ENCODE results near the gene MAP1LC3A.

The MAP1LC3A gene

DNA sequence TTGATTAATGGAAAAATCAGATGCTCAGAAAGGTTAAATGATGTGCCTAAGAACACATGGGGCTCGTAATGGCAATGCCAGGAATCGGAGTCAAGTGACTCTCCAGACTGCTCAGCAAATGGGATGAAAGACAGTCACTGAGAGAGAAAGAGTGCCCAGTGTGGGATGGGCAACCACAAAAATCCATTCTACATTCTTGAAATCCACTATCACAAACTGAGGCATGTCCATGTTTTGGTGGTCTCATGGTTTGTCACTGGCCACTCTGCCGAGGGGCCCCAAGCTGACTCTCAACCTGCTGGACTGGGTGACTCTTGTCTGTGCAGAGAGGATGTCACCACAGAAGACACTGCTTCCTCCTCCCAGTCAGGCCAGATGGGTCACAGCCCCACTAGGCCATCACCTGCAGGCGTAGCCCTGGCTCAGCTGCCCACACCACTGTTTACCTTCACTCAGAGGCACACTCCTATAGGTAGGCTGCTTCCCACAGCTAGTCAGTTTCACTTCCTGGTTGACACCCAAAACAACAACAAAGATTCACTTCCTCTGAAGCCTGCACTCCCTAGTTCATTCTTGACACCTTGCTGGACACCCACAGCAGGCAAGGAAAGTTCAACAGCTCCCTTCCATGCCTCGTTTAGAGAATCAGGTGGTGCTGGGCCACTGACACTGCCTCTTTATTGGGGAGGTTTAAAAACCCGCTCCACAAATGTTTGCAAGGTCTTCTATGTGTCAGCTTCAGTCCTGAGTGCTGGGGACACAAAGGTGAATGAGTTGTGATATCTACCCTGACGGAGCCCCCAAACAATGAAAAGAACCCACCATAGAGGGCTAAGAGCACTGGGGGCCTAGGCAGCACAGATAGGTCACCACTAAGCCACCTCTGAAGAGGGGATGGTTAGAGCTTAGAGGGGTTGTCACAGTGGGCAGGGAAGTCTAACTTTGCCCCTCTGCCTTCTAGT, 21.7 kb downstream of the MAP1LC3A start:
- H3K9me3 Mint-ChIP-seq, result peaks cover 3% of the 10 kb centered on the region
- peak; percentile 95 for ATAC-seq (ENCODE audit: low read depth)
- DNase-seq (ENCODE audit: low spot score in 2 of 2), result peak in 1 of 2 donors; percentile 40
- H3K27ac Mint-ChIP-seq, result peak overlapping the region; percentile 85
- peak overlapping the region; percentile 16 for H3K4me3 Mint-ChIP-seq
- no peaks in the 10 kb centered on the region for H3K27me3 Mint-ChIP-seq
- H3K36me3 Mint-ChIP-seq, result peaks cover 15% of the 10 kb centered on the region
- peaks cover 23% of the 10 kb centered on the region for H3K4me1 Mint-ChIP-seq

DNA sequence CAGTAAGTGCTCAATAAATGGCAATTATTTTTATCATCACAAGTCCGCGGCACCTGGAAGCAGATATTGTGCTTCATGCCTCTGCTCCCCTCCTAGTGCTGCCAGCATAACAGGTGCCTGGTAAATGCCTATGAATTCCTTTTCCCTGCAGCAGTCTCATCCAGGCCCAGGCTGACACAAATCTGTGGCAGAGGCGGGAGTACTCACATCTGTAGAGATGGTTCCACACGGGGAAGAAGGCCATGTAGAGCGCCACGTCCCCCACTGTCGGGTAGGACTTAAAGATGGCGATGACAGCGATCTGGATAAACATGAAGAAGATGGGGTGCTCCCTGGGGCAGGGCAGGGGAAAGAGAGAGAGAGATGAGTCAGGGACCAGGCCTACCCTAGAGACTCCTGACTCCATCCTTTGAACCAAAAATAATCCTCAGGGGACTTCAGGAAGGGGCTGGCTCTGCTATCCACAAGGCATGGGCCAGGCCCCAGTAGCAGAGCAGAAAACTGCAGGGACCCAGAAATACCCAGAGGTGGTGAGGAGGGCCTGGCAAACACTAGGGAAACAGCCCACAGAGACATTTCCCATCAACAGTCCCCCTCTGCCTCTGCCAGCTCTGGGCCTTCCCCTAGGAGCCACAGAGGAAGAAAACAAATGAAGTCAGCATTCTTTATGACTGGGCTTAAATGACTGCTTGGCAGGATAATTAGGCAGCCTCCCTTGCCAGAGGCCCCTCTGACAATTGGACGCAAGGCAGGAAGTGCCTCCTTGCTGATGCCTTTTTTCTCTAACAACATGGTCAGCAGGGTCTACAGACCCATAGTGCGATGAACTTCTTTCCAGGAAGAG, 23.0 kb downstream of the MAP1LC3A start:
- no peak for ATAC-seq (ENCODE audit: low read depth)
- Mint-ChIP-seq H3K4me3 (no peak overlapping the region), H3K27me3 (no peaks in the 10 kb centered on the region), H3K9me3 (peaks cover 3% of the 10 kb centered on the region), H3K36me3 (peaks cover 18% of the 10 kb centered on the region), H3K27ac (peak overlapping the region; percentile 89), H3K4me1 (peaks cover 23% of the 10 kb centered on the region)
- no peak for DNase-seq (ENCODE audit: low spot score in 2 of 2)

DNA sequence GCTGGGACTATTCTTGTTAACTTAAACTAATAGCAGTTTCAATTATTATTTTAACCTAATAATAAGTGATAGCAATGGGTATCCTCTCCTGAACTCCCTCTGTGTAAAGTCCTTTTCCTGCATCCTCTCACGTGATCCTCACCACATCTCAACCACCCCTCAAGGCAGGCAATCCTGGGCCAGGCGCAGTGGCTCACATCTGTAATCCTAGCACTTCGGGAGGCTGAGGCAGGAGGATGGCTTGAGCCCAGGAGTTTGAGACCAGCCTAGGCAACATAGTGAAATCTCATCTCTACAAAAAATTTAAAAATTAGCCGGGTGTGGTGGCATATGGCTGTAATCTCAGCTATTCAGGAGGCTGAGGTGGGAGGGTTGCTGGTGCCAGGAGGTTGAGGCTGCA, 23.7 kb downstream of the MAP1LC3A start:
- Mint-ChIP-seq H3K9me3 (peaks cover 3% of the 10 kb centered on the region), H3K4me1 (peaks cover 23% of the 10 kb centered on the region), H3K4me3 (no peak overlapping the region), H3K27ac (peak overlapping the region; percentile 89), H3K36me3 (peaks cover 18% of the 10 kb centered on the region), H3K27me3 (no peaks in the 10 kb centered on the region)
- ATAC-seq (ENCODE audit: low read depth), result no peak
- DNase-seq (ENCODE audit: low spot score in 2 of 2), result no peak

DNA sequence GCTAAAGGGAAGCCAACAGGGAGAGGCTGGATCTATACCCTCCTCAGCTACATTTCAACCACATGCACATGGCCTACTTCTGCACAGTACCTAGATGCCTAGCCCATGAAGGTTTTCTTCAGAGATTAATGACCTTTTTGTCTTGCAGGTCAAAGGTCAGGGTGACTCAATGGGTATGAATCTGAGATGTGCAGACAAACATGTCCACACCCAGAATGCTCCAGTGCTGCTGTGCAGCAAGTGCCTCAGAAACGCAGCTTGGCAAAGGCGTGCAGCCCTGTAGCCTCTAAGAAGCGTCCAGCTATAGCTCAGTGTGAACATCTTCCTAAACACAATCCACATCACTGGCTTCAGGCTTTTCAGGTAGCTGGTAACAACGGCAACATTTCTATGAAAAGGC, 24.4 kb downstream of the MAP1LC3A start:
- Mint-ChIP-seq H3K36me3 (peaks cover 23% of the 10 kb centered on the region), H3K27ac (peak overlapping the region; percentile 46), H3K4me3 (no peak overlapping the region), H3K4me1 (peaks cover 23% of the 10 kb centered on the region), H3K27me3 (no peaks in the 10 kb centered on the region), H3K9me3 (peaks cover 3% of the 10 kb centered on the region)
- no peak for ATAC-seq (ENCODE audit: low read depth)
- no peak for DNase-seq (ENCODE audit: low spot score in 2 of 2)

DNA sequence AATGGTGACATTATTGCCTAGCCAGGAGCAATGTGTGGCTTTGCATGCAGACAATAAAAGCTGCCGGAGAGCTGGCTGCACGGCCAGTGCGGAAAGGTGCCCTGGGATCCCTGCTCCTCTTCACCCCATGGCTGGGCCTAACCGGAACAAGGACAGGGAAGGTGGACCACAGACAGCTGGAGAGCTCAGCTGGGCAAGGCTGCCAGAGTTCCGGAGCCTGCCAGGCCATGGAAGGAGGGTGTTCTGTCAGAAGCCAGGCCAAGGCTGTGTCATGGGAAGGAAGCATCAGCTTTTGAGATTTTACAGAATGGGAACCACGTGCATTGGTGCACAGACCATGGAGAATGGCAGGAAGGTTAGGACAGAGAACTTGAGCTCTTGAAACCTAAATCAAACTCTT, 25.0 kb downstream of the MAP1LC3A start:
- Mint-ChIP-seq H3K9me3 (peaks cover 3% of the 10 kb centered on the region), H3K4me3 (no peak overlapping the region), H3K27ac (peak overlapping the region; percentile 46), H3K36me3 (peaks cover 23% of the 10 kb centered on the region), H3K27me3 (no peaks in the 10 kb centered on the region), H3K4me1 (peaks cover 20% of the 10 kb centered on the region)
- DNase-seq (ENCODE audit: low spot score in 2 of 2) (no peak), ATAC-seq (ENCODE audit: low read depth) (no peak)

DNA sequence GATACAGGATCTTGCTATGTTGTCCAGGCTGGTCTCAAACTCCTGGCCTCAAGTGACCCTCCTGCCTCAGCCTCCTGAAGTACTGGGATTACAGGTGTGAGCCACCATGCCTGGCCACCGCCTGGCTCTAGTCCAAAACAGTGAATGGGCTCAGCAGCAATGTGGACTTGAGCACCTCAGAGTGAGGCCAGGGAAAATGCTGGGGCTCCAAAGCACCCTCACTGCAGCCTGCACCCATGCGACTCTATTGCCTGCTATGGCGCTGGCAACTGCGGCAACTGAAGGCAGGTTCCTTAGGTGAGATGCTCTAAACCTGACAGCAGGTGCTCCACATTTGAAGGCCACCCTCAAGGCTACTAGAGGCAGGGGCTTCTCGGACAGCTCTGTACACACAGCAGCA, 26.5 kb downstream of the MAP1LC3A start:
- Mint-ChIP-seq H3K36me3 (peaks cover 23% of the 10 kb centered on the region), H3K27me3 (no peaks in the 10 kb centered on the region), H3K4me3 (no peak overlapping the region), H3K4me1 (peaks cover 13% of the 10 kb centered on the region), H3K27ac (peak overlapping the region; percentile 53), H3K9me3 (peaks cover 3% of the 10 kb centered on the region)
- DNase-seq (ENCODE audit: low spot score in 2 of 2) (no peak), ATAC-seq (ENCODE audit: low read depth) (no peak)

DNA sequence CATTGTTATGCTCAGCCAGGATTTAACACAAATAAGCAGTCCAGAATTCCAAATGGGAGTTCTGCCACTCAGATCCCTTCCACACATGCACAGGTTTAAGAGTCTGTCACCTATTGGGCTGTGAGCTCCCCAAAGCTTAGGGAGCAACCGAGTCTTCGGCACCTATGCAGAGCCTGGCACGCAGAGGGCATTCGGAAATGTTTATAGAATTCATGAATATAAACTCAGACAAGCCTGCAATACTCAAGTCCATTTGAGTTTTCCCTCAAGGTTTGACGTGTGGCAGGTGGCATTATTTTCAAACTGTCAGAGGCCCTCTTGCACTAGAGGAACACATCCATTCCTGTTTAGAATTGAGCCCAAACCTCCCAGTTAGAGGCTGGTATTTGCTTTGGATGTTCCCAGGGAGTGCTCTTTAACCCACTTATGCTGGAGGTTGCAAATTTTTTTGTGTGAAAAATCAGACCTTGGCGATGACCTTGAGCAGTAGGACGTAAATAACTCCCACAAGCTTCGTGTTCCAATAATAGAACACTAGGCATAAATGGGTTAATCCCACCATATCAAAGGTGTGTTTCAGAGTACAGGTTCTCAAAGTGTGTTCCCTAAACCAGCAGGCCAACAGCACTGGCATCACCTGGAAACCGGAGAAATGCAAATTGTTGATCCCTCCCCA, 28.1 kb downstream of the MAP1LC3A start:
- DNase-seq (ENCODE audit: low spot score in 2 of 2) (no peak), ATAC-seq (ENCODE audit: low read depth) (no peak)
- Mint-ChIP-seq H3K4me3 (no peak overlapping the region), H3K36me3 (peaks cover 13% of the 10 kb centered on the region), H3K27me3 (no peaks in the 10 kb centered on the region), H3K27ac (no peak overlapping the region), H3K4me1 (peaks cover 2% of the 10 kb centered on the region), H3K9me3 (no peaks in the 10 kb centered on the region)

DNA sequence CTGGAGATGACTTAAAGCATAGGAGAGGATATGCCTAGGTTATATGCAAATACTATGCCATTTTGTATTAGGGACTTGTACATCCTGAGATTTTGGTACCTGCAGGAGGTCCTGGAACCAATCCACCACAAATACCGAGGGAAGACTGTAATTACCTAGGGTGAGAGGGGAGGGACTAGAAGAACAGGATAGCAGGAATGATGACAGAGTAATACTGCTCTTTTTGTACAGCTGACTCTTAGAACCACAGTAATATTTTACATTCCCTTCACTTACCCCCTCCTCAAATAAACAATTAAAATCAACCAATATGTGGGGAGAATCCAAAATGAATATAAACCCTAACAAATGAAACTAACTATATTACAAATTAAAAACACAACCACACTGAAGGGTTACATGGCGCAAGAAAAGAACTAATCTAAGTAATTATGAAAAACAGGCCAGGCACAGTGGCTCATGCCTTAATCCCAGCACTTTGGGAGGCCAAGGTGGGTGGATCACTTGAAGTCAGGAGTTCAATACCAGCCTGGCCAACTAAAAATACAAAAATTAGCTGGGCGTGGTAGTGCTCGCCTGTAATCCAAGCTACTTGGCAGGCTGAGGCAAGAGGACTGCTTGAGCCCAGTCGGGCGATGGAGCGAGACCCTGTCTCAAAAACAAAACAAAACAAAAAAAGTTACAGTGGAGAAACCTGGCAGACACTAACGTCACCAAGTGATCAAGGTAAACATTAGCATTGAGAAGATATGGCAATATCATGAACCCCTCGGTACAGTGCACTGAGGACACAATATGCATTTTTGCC, 37.1 kb downstream of the MAP1LC3A start:
- H3K36me3 Mint-ChIP-seq, result peaks cover 8% of the 10 kb centered on the region
- no peaks in the 10 kb centered on the region for H3K4me1 Mint-ChIP-seq
- DNase-seq (ENCODE audit: low spot score in 2 of 2) (no peak), ATAC-seq (ENCODE audit: low read depth) (no peak)
- H3K4me3 Mint-ChIP-seq, result no peak overlapping the region
- H3K9me3 Mint-ChIP-seq, result no peaks in the 10 kb centered on the region
- H3K27ac Mint-ChIP-seq, result no peak overlapping the region
- H3K27me3 Mint-ChIP-seq, result no peaks in the 10 kb centered on the region

DNA sequence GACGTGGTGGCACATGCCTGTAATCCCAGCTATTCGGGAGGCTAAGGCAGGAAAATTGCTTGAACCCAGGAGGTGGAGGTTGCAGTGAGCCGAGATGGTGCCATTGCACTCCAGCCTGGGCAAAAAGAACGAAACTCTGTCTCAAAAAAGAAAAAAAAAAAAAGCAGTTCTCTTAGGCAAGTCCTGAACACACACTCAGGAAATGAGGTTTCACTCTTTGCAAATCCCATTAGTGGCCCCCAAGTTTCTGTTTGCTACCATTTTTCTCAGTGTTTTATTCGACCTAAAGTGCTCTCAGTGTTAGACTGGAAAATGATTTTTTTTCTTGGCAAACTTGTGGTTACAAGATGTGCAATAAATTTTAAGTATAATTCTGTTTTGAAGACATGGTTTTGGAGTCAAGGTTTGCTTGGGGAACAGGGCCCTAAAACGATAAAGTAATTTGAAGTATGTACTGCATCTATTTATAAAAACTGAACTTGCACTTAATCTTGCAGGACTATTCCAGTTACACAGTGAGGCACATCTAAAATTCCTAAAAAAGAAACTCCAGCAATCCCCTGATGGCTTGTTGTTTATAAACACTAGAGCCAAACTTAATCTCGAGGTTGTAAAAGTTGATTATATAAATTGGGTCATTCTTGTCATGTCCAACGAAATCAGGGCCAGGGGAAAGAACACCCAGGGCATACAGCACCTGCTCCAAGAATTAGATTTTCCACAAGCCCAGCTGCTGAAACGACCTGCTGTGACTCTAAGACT, 42.6 kb downstream of the MAP1LC3A start:
- Mint-ChIP-seq H3K9me3 (no peaks in the 10 kb centered on the region), H3K36me3 (peaks cover 5% of the 10 kb centered on the region), H3K4me3 (no peak overlapping the region), H3K27ac (no peak overlapping the region), H3K4me1 (no peaks in the 10 kb centered on the region), H3K27me3 (no peaks in the 10 kb centered on the region)
- ATAC-seq (ENCODE audit: low read depth) (no peak), DNase-seq (ENCODE audit: low spot score in 2 of 2) (no peak)

DNA sequence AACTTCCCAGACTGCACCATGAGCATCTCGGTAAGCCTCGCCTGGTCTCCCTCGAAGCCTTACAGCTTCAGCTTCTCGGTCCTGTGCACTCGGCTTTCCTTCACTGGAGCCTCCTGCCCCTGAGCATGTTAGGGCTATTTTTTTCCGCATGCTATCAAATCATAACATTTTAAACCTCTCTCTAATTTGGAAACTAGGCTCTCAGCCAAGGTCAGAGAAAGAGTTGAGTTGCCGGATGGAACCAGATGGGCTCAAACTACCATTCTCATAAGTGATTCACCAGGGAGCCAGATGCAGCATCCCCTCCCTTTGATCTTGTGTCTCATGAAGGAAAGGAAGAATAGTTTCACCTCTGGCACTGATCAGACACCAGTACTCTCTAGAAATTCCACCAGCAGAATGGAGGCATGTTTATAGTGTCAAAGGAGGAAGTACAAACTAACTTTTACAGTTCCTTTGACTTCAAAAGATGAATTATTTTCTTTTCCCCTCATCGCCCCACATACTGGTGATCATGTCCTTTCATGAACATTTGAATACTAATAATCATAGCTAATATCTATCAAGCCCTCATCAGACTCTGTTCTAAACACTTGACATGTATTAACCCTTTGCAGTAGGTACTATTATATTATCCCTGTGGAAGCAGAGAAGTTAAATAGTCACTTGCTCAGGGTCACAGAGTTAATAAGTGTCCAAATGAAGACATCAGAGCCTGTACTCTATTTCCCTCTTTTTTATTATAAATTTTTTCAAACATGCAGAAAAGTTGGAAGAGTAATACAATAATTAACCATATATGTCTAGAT, 46.7 kb downstream of the MAP1LC3A start:
- H3K36me3 Mint-ChIP-seq, result peaks cover 17% of the 10 kb centered on the region
- H3K27ac Mint-ChIP-seq, result no peak overlapping the region
- no peak overlapping the region for H3K4me3 Mint-ChIP-seq
- ATAC-seq (ENCODE audit: low read depth), result no peak
- H3K27me3 Mint-ChIP-seq, result no peaks in the 10 kb centered on the region
- no peak for DNase-seq (ENCODE audit: low spot score in 2 of 2)
- peaks cover 6% of the 10 kb centered on the region for H3K4me1 Mint-ChIP-seq
- peaks cover 2% of the 10 kb centered on the region for H3K9me3 Mint-ChIP-seq

DNA sequence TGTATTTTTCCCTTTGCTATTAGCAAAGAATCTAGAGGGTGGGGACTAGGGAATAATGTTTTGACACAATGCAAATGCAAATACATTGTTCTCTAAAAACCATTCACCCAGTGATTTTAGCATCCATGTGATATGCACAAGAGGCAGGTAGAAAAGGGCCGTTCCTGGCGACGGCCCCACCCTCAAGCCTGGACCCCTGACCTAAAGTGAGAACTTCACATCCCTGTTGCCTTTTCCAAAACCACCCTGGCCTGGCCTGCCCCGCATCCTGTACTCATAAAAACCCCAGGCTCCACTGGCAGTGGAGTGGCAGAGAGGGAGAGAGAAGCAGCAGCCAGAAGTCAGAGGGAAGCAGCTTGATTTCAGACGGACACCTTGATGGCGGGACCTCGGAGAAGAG, 48.5 kb downstream of the MAP1LC3A start:
- peaks cover 3% of the 10 kb centered on the region for H3K9me3 Mint-ChIP-seq
- no peak for DNase-seq (ENCODE audit: low spot score in 2 of 2)
- H3K4me1 Mint-ChIP-seq, result peaks cover 8% of the 10 kb centered on the region
- ATAC-seq (ENCODE audit: low read depth), result no peak
- no peak overlapping the region for H3K4me3 Mint-ChIP-seq
- no peaks in the 10 kb centered on the region for H3K27me3 Mint-ChIP-seq
- peaks cover 28% of the 10 kb centered on the region for H3K36me3 Mint-ChIP-seq
- H3K27ac Mint-ChIP-seq, result no peak overlapping the region

Measured in memory B cell (primary cell).